ENCODE data around the gene LSM11.

LSM11 gene

DNA sequence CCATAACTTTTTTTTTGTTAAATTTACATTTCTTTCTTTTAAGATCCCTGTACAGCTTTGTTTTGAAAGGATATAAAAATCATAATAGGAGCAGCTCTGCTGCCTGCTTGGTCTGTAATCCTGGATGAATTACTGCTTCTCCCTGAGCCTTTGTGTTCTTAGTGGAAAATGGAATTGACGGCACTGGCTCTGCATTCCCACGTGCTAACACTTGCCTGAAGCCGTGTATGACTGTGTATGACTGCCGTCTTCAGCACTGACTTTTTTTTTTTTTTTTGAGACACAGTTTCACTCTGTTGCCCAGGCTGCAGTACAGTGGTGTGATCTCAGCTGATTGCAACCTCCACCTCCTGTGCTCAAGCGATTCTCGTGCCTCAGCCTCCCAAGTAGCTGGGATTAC is 7.5 kb upstream of the LSM11 start:
- no peak for DNase-seq

DNA sequence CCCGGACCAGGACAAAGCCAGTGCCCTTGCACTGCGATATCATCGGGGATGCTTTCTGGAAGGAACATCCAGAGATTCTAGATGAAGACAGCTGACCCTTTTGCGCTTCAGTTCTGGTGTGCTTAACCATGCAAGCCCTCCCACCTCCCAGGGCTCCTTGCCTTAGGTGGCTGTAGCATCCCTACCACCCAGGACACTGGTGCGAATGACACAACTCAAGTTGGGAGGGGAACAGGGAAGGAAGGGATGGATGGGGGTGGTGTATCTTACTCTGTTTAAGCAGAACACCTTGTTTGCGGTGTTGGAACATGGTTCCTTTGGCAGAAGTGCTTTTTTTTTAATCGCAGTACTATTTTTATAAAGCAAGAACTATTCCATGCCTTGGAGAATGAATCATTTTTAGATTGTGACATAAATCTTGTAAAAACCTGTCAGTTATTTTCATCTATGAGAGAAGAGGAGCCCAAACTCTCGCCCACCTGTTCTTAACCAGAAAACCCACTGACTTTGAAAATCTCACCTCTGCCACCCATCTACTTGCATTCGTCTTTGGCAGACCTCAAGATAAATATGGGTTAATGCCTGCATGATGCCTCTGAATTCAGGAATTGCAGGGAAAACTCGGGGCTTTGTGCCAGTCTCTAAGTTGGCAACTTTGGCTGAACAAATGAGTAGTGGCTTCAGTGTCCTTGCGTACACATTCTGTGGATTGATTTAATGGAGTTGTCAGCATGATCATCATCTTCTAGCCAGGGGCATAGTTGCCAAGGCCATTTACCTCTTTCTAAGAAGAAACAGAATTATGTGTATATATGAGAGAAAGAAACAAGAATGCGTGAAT is 3.9 kb upstream of the LSM11 start:
- DNase-seq, result no peak

DNA sequence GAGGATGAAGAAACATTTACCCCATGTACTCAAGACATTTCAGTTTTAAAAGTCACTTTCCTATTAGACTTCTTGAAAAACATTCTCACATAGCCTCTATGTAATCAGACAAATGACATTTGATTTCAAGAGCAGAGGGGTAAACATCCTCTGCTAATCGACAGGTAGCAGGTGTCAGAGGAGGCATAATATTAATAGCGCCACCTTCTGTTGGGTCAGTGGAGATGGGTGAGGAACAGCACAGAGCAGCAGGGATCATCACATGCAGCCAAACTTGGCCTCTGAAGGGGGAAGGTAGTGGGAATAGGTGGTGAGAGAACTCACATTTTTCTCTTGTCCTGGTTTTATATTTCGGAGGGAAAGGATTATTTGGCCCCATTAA is 3.3 kb upstream of the LSM11 start:
- DNase-seq, result no peak

DNA sequence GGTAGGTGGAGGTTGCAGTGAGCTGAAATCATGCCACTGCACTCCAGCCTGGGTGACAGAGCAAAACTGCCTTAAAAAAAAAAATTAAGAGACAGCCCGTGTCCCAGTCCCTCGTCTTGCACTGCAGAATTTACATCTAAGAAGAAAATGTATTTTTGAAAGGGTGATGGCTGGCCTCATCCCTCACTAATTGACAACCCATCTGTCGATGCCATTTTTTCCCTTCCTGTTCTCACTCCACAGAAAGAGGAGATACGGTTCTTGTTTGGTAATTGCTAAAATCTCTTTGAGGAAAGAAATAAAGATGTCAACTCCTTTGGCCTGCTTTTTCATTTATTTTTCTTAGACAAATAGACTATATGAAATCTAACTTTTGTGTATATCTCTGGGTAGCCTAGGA is 2.4 kb upstream of the LSM11 start:
- no peak for DNase-seq

DNA sequence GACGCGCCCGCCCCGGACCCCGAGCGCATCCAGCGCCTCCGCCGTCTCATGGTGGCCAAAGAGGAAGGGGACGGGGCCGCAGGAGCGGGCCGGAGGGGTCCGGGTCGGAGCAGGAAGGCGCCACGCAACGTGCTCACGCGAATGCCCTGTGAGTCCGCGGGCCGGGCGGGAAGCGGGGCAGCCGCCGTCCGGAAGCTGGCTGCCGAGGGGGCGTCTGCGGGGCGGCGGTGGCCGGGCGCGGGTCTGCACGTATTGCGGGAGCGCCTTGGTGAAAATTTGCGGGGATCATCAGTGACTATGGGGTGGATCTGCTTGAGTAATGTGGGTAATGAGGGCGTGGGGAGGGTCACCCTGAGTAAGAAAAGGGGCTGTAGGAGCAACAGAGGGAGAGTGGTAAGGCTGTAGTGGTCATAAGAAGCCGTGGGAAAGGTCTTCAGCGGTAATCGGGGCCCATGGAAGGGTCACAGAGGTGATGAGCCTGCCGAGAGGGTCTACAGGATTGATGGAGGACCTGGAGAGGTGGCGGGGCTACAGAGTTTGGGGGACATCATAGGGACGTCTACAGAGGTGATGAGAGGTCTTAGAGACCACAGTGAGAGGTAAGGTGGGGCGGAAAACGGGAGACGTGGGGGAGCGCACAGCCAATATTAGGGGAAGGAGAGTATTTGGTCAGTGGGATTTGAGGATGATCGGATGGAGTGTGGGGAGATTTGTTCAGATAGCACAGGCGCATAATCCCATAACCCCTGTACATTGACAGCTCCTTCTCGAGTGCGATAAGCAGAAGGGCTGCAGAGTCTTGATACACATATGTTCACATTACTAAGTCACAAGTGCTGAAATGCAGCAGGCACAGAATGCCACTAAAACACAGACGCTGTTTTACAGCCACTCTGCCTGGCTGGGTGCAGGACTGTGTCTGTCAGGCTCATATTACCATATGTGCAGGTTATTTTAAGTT is 819 bp downstream of the LSM11 start:
- DNase-seq, result no peak

DNA sequence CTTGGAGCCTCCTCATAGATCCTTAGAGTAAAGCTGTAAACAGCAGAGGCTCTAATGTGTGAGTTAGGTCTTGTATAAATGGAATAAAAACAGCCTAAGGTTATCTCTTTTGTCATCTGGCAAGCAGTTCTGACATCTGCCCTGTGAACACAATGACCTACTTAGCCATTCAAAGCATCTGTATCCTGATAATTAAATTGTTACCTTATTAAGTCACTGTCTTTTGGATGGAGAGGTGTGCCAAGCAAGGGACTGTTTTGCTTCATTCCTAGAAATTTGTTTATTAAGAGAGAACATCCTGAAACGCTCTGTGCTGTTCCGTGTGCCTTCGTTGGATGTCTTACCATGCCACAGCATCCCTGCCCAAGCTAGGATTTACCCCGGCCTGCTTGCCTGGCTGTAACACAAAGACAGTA is 1.5 kb downstream of the LSM11 start:
- no peak for DNase-seq

DNA sequence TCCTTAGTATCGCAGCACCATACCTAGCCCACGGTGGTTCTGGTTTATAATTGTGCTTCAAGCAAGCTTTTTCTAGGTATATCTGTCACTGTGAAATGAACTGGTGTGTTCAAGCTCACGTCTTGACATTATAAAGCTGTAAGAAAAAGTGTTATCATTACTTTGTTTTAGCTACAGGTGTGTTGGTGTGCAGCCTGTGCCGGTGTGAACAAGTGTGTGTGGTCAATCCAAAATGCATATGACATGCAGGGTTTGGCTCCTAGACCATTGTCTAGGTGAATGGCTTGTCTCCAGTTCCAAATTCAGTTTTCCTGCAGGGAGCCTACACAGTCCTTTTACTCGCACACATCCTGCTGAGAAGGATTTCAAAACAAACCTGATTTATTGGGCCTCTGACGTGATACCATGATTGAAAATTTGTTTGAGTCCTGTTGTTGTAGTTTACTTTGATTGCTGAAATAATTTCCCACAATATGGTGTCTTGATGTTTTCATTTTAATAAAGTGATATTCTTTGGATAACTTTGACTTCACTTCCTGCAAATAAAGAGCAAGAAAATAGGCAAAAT is 3.7 kb downstream of the LSM11 start:
- DNase-seq, result no peak

DNA sequence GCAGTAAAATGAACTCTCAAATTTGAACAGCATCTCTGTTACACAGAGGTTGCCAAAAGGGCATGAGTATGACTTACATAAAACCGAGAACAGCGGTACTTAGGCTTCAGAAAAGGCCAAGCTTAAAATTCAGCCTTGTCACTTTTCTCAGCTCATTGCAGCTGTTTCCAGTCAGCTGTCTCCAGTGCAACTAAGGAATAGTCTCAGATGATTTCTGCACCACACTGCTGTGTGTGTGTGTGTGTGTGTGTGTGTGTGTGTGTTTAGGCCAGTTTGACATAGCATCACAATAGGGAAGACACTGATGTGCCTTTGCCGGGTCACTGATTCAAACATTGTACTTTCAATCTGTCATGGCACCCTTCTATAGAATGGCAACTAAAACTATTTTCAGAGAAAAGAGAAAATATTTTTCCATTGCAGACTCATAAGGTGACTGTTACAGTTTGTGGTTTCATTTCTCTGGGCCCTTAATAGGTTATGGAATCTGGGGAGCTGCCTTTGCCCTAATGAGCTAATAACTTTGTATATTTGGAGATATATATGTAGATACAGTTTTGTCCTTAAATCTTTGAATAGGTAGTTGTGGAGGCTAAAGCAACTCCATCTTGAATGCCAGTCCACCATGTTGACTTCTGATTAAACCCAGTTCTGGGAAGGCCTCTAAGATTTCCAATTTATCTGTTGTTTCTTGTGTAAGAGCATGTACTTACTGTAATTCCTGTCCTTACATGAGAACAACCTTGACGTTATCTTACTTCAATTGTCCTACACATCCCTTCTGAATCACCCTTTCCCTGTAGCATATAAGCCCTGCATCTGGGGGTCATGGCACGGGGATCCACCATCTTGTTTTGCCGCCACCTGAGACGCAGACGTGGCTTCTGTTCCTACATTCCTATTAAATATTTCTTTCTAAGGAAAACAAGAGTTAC is 4.5 kb downstream of the LSM11 start:
- DNase-seq, result no peak

DNA sequence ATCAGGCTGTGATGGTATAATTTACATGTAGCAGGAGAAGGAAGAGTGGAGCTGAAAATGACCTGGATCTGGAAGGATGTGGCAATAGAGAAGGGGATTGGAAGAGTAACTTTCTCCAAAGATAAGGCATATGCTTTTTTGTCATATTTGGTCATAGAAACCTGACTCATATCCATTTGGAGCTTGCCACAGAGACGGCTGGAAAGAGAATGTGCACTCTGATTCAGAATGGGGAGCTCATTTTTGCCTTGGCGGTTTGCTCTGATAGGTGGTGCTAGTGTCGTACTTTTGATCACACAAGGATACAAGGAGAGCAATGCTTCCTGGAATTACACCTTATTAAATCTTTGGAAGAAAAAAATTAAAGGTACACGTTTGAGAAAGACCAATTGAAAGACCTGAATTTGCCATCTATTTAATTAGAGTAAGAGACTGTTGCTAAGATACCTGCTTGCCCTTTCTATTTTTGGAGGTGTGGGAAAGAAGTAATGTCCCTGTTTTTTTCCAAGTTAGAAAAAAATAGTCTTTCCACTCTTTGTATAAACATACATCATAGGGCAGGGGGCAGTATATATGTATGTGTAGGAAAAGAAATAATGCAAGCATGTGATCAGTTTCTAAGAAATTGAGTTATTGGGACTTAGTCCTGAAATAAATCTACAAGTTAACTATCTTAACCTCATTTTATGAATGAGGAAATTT is 5.4 kb downstream of the LSM11 start:
- DNase-seq, result no peak

DNA sequence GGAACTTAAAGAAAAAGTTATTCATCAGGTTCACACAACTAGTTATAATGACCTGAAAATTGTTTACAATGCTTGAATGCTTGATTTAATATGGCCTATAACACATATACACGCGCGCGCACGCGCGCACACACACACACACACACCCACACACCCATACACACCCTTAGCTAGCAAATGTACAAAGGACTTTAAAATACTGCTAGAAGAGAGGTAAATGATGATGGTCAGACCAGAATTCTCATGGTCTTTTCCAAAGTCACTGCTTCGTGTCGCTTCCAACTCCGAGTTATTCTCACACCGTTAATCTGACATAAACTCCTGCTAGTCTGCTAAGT is 5.9 kb downstream of the LSM11 start:
- DNase-seq, result no peak

DNA sequence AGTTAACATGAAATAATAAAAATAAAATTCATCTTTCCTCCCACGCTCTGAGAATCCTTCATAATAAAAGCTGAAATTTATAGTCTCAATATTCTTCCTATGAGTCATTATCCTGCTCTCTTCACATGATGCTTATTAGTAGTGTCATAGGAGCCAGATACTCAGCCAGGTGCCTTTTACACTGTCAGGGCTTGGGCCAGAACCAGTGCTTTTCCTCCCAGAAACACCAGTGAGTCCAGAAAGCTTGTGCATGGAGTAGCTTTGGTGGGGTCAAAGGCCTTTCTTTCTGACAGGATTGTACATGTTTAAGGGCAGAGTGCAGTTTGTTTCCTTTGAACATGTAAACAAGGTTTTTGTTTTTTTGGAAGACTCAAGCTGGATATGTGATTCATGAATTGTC is 6.8 kb downstream of the LSM11 start:
- DNase-seq, result no peak

DNA sequence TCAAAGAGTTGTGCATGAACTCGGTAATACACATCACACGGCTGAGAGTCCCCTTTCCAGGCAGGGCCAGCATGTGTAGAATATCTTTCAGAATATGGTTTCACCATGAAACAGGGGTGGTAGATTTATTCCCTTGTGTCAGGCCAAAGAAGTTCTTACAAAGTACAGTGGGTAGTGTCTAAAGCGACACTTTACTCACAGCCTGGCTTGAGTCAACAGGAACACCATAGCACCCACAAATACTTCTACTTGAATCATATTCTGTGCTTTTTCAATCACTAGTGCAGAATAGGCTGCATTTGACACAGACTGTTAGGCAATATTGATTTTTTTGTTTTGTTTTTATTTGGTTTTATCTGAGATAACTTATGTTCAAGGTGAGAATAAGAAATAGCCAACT is 12.6 kb downstream of the LSM11 start:
- DNase-seq, result no peak

DNA sequence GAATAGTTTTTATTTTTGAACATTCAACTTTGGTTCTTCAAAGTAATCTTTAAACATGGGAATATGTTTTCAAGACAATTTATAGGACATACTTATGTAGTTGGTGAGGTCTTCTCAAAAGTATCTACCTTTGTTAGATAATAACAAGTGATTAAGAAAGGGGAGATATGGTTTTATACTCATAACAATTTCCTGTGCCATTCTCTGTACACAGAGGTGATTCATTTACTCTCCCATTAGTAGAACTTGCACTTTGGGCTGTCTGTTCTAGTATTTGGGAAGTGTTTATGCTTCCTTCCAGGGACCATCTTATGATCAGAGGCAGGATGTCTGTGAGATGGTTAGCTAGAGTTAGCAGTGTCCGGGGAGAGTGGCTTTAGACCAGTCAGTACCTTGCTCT is 15.2 kb downstream of the LSM11 start:
- DNase-seq, result no peak

DNA sequence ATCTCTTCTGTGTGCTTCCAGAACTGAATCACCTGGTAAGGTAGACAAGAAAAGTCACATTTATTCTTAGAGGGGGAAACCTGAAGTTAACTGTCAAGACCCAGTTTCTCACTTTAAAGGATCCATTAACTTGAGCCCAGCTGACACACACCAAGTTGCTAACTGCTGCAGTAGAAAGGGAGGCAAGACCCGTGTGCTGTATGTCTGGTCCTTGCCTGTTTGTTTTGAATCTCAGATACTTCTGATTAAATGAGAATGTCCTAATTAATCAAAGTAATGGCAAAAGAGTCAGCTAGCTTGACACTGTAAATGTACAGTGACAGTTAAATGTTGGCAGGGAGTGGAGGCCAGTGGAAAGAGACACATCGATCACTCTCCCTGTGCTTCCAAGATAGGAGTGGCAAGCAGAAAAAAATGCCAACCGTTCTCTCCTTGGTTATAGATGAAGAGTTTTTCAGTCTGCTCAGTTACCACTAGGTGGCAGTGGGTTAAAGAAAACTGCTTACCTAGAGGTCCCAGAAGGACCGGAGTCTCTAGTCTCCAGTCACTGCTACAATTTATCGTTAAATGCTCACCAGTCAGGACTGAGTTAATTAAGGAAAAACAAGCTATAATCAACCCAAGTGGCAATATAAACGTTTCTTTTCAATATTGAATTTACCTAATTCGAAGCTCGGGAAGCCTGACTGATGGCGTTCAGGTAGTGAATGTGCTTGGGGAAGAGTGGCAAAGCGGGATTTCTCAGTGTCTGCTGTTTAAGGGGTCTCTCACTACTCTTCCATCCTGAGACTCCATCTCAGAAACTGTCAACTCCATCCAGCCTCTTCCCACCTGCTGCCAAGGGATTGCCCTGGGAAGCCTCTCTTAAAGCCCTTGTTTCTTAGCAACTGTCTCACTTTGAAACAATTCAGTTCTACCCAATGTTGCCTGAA is 18.4 kb downstream of the LSM11 start:
- peak; percentile 28 for DNase-seq

DNA sequence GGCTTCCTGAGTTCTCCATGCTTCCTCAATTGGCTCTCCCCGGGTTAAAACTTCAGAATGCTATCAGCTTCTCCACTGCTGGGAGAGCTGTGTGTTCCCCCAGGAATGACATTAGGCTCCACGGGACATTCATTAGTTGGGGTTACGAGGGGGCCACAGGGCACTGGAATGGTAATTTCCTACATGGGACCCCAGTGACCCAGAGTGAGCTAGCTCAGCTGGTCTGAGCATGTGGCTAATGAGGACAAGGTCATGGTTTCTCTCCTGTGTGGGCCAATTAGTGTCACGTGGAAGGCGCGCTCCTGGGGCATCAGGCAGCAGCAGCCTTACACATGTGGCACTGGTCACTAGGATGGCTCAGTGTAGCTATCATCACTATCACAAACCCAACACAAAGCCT is 21.0 kb downstream of the LSM11 start:
- no peak for DNase-seq

DNA sequence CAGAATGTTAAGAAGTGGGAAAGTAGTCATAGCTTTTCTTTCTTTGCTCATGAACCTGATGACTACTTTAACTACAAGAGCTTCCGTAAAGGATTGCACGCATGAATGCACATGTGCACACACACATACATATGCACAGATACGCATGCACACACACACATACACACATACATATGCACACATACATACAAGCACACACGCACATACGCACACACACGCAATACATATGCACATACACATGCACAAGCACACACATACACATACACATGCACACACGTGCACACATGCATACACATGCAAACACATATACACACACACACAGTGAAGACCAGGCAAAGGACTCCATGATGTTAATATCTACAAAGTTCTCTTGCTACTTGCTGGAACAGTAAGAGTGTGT is 22.9 kb downstream of the LSM11 start:
- no peak for DNase-seq

DNA sequence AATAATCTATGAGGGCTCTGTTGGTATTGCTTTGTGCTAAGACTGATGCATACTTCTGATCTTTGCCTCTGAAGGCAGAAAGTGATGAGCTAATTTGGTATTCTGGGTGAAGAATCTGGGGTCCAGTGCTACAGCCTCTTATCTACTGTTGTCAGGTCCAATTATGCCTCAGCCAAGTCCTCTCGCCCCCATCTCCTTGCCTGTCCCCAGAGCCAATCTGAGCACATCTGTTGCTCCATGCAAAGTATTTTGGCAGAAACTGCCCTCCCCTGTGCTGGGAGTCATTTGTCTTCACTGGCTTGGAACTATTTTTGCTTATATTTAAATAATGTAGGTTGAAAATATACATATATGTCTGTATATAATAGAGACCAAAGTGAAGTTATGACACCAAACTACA is 23.4 kb downstream of the LSM11 start:
- no peak for DNase-seq

DNA sequence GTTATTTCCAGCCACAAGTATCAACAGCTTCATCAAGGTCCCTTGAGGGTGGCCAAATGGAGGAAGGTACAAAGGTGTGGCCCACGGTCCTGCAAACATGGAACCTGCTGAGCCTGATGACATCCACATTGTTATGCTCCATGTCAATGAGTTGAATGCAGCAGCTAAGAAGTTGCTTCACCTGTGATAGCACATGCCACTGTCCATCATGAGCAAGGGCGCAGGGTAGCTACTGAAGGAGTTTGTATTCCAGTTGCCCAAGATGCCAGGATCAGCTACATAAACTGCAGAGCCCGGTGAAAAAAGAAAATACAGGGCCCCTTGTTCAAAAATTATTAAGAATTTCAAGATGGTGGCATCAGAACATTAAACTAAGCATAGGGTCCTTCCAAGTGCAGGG is 24.2 kb downstream of the LSM11 start:
- DNase-seq, result no peak

DNA sequence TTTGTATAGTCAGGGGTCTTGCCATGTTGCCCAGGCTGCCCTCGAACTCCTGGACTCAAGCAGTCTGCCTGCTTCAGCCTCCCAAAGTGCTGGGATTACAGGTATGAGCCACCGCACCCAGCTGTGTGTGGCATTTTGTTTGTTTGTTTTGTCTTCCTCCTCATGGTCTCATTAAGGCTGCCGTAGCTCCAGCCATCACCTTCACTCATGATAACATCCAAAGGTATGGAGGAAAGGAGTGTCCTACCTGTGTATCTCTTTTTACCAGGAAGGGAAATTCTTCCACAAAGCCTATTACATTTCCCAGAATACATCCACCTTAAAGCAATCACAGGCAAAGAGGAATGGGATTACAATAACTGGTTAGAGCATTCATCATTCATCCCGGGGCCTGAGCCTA is 27.2 kb downstream of the LSM11 start:
- no peak for DNase-seq

DNA sequence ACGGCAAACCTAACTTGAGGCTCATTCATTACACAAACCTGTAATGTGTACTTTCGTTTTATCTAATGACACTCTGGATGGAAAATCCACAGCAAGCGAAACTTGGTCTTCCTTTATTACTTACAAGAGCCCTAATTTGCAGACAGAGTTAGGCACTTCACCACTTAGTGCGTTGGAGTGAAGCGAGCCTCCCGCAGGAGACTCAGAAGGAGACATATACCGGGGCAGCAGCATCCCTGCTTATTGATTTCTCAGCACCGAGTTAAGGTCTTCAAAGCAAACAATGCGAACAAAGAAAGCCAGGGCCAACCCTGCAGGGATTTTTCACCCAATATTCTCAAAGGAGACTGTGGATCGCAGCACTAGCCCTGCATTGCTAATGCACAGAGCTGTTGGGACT is 28.6 kb downstream of the LSM11 start:
- no peak for DNase-seq
